Naive thymus-derived CD4-positive, alpha-beta T cell (primary cell): Measurements from ENCODE around the gene AGAP2. TPM values are rescaled to one million over a fixed set of nuclear protein-coding genes. Genes with fewer than 3 reads are reported as not detected.

Source experiments
- ATAC-seq: fragments of 150-1000 bp; cut with Tn5 transposase; 2 replicates; pipeline ENCODE4 v1.10.0; 2021; ENCODE audit warnings: mild to moderate bottlenecking, moderate library complexity
- CTCF ChIA-PET: fragments of 350-600 bp; sonication (Branson Sonifier 250); formaldehyde crosslinking; loops from one replicate; lab custom pipeline; 2021; ENCODE audit warnings: antibody characterized with exemption; lab: Charles Lee
- POLR2A ChIA-PET: fragments of 350-600 bp; sonication (Branson Sonifier 250); formaldehyde crosslinking; loops from one replicate; lab custom pipeline; 2021; ENCODE audit warnings: antibody characterized with exemption, inconsistent platforms; lab: Charles Lee
- DNase-seq, 9 donors: peaks; one replicate each; pipeline versions ENCODE4 v3.0.0 to v3.0.0-alpha.2; 2020 to 2022; ENCODE audit warnings: mixed read lengths in 1 of 9
- H3K27ac ChIP-seq: one replicate; pipeline ENCODE4 v1.7.0; 2013; ENCODE audit warnings: mild to moderate bottlenecking, low read depth, low read length, moderate library complexity
- H3K27me3 ChIP-seq, 2 donors: one replicate each; pipeline ENCODE4 v1.7.0; 2013; ENCODE audit warnings: low read length in 2 of 2, mild to moderate bottlenecking in 2 of 2, moderate library complexity in 2 of 2; ENCODE audit not compliant: control insufficient read depth in 2 of 2, insufficient read depth in 2 of 2
- H3K36me3 ChIP-seq, 3 experiments: 1 replicate in 2 of 3; 2 replicates in 1 of 3; pipeline ENCODE4 v1.7.0; 2013; ENCODE audit warnings: low read length in 3 of 3, mild to moderate bottlenecking in 3 of 3, moderate library complexity in 1 of 3; ENCODE audit not compliant: insufficient read depth in 3 of 3, control insufficient read depth in 2 of 3
- H3K4me1 ChIP-seq, 2 donors: one replicate each; pipeline ENCODE4 v1.7.0; 2013; ENCODE audit warnings: low read length in 2 of 2, mild to moderate bottlenecking in 2 of 2, moderate library complexity in 1 of 2; ENCODE audit not compliant: control insufficient read depth in 2 of 2, insufficient read depth in 2 of 2
- H3K4me3 ChIP-seq: 2 replicates; pipeline ENCODE4 v1.7.0; 2013; ENCODE audit warnings: mild to moderate bottlenecking, low read length
- H3K9me3 ChIP-seq, 3 experiments: 1 replicate in 2 of 3; 2 replicates in 1 of 3; pipeline ENCODE4 v1.7.0; 2013; ENCODE audit warnings: low read length in 3 of 3; ENCODE audit not compliant: control insufficient read depth in 2 of 3
- H3K27ac Mint-ChIP-seq, 9 donors: one replicate each; pipeline ENCODE4 v1.8.0; 2020 to 2022; ENCODE audit warnings: mixed read lengths in 9 of 9, mild to moderate bottlenecking in 8 of 9, moderate library complexity in 5 of 9, inconsistent platforms in 2 of 9
- H3K27me3 Mint-ChIP-seq, 5 donors: one replicate each; pipeline ENCODE4 v1.8.0; 2021 to 2022; ENCODE audit warnings: mixed read lengths in 5 of 5, mild to moderate bottlenecking in 1 of 5
- H3K36me3 Mint-ChIP-seq, 5 donors: one replicate each; pipeline ENCODE4 v1.8.0; 2020 to 2022; ENCODE audit warnings: mixed read lengths in 5 of 5, mild to moderate bottlenecking in 3 of 5, inconsistent platforms in 1 of 5
- H3K4me1 Mint-ChIP-seq, 7 donors: one replicate each; pipeline ENCODE4 v1.8.0; 2020 to 2022; ENCODE audit warnings: mixed read lengths in 7 of 7, mild to moderate bottlenecking in 3 of 7, inconsistent platforms in 1 of 7
- H3K4me3 Mint-ChIP-seq, 10 donors: one replicate each; pipeline ENCODE4 v1.8.0; 2020 to 2022; ENCODE audit warnings: mild to moderate bottlenecking in 10 of 10, mixed read lengths in 10 of 10, moderate library complexity in 6 of 10, inconsistent platforms in 2 of 10
- H3K9me3 Mint-ChIP-seq, 11 donors: one replicate each; pipeline ENCODE4 v1.8.0; 2020 to 2022; ENCODE audit warnings: mixed read lengths in 11 of 11, mild to moderate bottlenecking in 4 of 11, inconsistent platforms in 1 of 11, moderate library complexity in 1 of 11
- intact Hi-C, 2 donors: fragments of 100-400 bp; cut with micrococcal nuclease; formaldehyde crosslinking; loops; one replicate each; pipeline ENCODE4 v1.15.1; 2023
- polyA plus RNA-seq, 2 donors: library from polyadenylated mRNA; unstranded; fragments of 300-500 nt; fragmentation: Illumina TruSeq; gene quantifications; one replicate each; pipeline ENCODE4 v1.2.3, GENCODE V29; 2021
- total RNA-seq, 6 experiments: library from RNA in 5 of 6; stranded (reverse) in 5 of 6; gene quantifications; 1 replicate in 5 of 6; 2 replicates in 1 of 6; pipeline ENCODE4 v1.2.3 and lab custom pipeline; 2021 to 2026

The AGAP2 gene
- total and polyA plus RNA-seq, 7 experiments from 2014 or later = 3.0 to 66.7 (median 41.3) TPM

DNA sequence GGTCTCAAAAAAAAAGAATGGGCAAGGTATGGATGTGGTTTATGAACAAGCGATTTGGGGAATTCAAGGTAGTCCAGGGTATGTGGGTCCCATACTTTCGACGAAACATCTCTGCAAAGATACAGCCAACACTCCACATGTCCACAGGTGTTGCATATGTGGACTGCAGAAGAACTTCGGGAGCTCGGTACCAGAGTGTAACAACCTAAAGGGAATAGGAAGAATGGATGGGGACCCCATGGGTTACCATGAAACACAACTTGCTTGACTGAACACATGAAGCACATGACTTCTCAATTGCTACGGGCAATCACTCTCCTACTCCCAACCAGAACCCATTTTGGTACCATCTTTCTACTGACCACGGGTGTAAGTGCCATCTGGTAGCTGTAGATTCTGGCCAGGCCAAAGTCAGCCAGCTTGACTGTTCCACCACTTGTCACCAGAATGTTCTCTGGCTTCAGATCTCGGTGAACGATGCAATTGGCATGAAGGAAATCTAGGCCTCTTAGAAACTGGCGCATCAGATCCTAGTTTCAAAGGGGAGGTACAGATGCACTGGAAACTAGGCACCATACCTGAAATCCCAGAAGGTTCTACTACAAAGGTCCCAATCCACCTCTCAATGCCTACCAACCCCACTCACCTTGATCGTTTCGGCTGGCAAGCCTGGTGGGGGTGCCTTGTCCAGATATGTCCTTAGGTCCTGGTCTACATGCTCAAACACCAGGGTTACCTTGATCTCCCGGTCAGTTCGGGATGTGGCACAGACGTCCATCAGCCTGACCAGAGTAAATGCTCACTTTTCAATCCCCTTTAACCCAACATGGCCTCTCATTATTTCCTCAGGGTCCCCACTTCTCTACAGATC, 12.3 kb upstream of the AGAP2 start:
- H3K36me3 ChIP-seq = peaks cover 0 to 22% (median 5%) of the 10 kb centered on the region in 3 experiments
- Mint-ChIP-seq H3K4me1 (peaks cover 31 to 63% (median 55%) of the 10 kb centered on the region in 7 donors), H3K9me3 (no peaks in the 10 kb centered on the region), H3K27me3 (no peaks in the 10 kb centered on the region), H3K27ac (peak overlapping the region; percentile 86 to 99 (median 93)), H3K4me3 (peak overlapping the region; percentile 82 to 98 (median 92)), H3K36me3 (peaks cover 3 to 20% (median 4%) of the 10 kb centered on the region in 5 donors)
- ATAC-seq = no peak
- H3K27ac ChIP-seq = peak overlapping the region; percentile 90
- CTCF ChIA-PET = interaction anchor here (1.2 to 1.5 kb wide), 2 partner anchors 9 to 10 kb away, joined by 3 to 4 read pairs; no protein-coding TSS in a partner anchor
- no peak for DNase-seq
- POLR2A ChIA-PET = interaction anchor here (0.6 to 1.6 kb wide), 3 partner anchors 9 to 146 kb away, joined by 3 to 5 read pairs (median 4); partner anchors contain the start of gene DTX3
- peaks cover 23 to 33% of the 10 kb centered on the region in 2 donors for H3K4me1 ChIP-seq
- no peaks in the 10 kb centered on the region for H3K27me3 ChIP-seq
- intact Hi-C loops = loop anchor here (5.0 to 10.0 kb wide), 6 partner anchors 273 to 1926 kb away; partner anchors contain the start of genes ARHGAP9 (in 1 of the 2), DNAJC14 (in 1 of the 2), NAB2 (in 1 of the 2) and PRIM1 (in 1 of the 2)
- H3K4me3 ChIP-seq = peak overlapping the region; percentile 79
- no peaks in the 10 kb centered on the region for H3K9me3 ChIP-seq

DNA sequence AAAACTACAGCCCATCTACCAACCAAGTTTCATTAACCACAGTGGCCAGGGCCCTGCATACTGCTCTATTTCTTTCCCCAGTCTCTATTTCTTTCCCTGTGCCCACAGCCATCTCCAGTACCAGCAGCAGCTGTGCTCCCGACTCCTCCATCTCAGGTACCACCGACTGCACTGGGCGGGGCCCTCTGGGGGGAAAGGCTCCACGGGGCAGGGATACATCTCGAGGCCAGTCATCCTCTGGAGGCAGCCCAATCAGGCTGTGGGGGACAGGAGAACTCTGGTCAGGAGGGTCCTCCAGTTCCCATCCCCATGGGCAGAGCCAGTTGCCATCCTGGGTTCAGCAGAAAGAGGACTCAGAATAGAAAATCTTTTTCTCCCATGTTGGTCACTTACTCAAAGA, 10.5 kb upstream of the AGAP2 start:
- Histone ChIP-seq H3K36me3 (peaks cover 0 to 22% (median 5%) of the 10 kb centered on the region in 3 experiments), H3K9me3 (no peaks in the 10 kb centered on the region), H3K4me1 (peaks cover 25 to 36% of the 10 kb centered on the region in 2 donors), H3K27me3 (no peaks in the 10 kb centered on the region), H3K27ac (no peak overlapping the region), H3K4me3 (no peak overlapping the region)
- H3K4me1 Mint-ChIP-seq = peaks cover 39 to 73% (median 63%) of the 10 kb centered on the region in 7 donors
- CTCF ChIA-PET = interaction anchor here (0.6 to 0.7 kb wide), 2 partner anchors 162 to 289 kb away, joined by 3 to 4 read pairs; partner anchors contain the start of gene GLI1
- H3K27me3 Mint-ChIP-seq = no peaks in the 10 kb centered on the region
- DNase-seq (no peak), ATAC-seq (no peak)
- POLR2A ChIA-PET = no interaction called here
- peaks cover 3 to 25% (median 4%) of the 10 kb centered on the region in 5 donors for H3K36me3 Mint-ChIP-seq
- no peak overlapping the region for H3K4me3 Mint-ChIP-seq
- intact Hi-C loops = loop anchor here in 1 of 2 donors (10.0 kb wide), 1 partner anchor 1414 kb away; the partner anchor contains the start of genes IL23A and PAN2
- H3K9me3 Mint-ChIP-seq = no peaks in the 10 kb centered on the region
- peak overlapping the region in 2 of 9 donors; percentile 43 to 65 for H3K27ac Mint-ChIP-seq

DNA sequence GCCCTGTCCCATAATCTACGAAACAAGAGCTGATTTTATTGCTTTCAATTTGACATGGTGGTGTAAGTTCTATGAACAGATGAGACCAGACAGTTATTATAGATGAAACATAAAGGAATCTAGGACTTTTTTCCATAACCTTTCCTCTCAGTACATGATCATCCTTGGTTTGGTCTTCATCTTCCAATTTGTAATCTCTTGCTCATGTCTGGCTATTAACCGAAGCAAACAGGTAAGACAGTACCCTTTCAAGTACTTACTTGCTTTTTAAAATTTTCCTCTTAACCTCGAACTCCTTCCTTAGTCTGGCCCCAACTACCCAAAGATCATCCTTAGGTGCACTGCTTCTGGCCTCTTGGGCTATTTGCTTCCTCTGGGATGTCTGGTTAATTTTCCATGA, 7.5 kb upstream of the AGAP2 start:
- POLR2A ChIA-PET = no interaction called here
- peak overlapping the region; percentile 82 to 100 (median 91) for H3K4me3 Mint-ChIP-seq
- Histone ChIP-seq H3K4me1 (peaks cover 24 to 26% of the 10 kb centered on the region in 2 donors), H3K9me3 (no peaks in the 10 kb centered on the region), H3K27ac (peak overlapping the region; percentile 91), H3K27me3 (no peaks in the 10 kb centered on the region), H3K36me3 (peaks cover 0 to 22% (median 5%) of the 10 kb centered on the region in 3 experiments), H3K4me3 (peak overlapping the region; percentile 92)
- peaks cover 0 to 1% (median 0%) of the 10 kb centered on the region in 11 donors for H3K9me3 Mint-ChIP-seq
- peak overlapping the region; percentile 88 to 97 (median 95) for H3K27ac Mint-ChIP-seq
- H3K4me1 Mint-ChIP-seq = peaks cover 30 to 62% (median 52%) of the 10 kb centered on the region in 7 donors
- CTCF ChIA-PET = interaction anchor here (1.9 kb wide), 1 partner anchor 10 kb away, joined by 10 read pairs; no protein-coding TSS in a partner anchor
- ATAC-seq (no peak), DNase-seq (no peak)
- H3K27me3 Mint-ChIP-seq = no peaks in the 10 kb centered on the region
- intact Hi-C loops = loop anchor here in 1 of 2 donors (10.0 kb wide), 1 partner anchor 1411 kb away; the partner anchor contains the start of genes IL23A and PAN2
- H3K36me3 Mint-ChIP-seq = peaks cover 3 to 18% (median 4%) of the 10 kb centered on the region in 5 donors

DNA sequence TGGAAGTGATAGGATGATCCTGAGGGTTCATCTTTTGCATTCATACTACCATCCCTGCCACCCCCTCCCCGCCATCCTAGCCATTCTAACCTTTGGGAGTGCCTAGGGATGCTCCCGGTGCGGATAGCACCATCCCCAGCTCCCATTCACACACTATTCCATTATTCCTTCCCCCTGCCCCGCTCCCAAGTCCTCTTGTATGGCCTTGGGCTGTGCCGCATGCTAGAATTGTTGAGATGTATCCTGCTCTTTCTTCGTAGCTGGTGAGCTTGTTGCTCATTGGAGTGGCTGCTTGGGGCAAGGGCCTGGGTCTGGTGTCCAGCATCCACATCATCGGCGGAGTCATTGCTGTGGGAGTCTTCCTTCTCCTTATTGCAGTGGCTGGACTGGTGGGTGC, 6.9 kb upstream of the AGAP2 start:
- Mint-ChIP-seq H3K36me3 (peaks cover 3 to 18% (median 4%) of the 10 kb centered on the region in 5 donors), H3K4me3 (peak overlapping the region; percentile 82 to 100 (median 91)), H3K27ac (peak overlapping the region; percentile 88 to 97 (median 95)), H3K9me3 (peaks cover 0 to 2% (median 0%) of the 10 kb centered on the region in 11 donors), H3K4me1 (peaks cover 34 to 62% (median 52%) of the 10 kb centered on the region in 7 donors), H3K27me3 (no peaks in the 10 kb centered on the region)
- H3K4me3 ChIP-seq = peak overlapping the region; percentile 92
- ChIA-PET POLR2A (interaction anchor here (1.1 to 2.2 kb wide), 4 partner anchors 9 to 213 kb away, joined by 3 to 12 read pairs (median 6); no protein-coding TSS in a partner anchor), CTCF (interaction anchor here (1.1 to 1.9 kb wide), 3 partner anchors 11 to 118 kb away, joined by 3 to 10 read pairs (median 4); partner anchors contain the start of genes EEF1AKMT3 and METTL1)
- DNase-seq (no peak), ATAC-seq (no peak)
- H3K27ac ChIP-seq = peak overlapping the region; percentile 91
- peaks cover 27 to 29% of the 10 kb centered on the region in 2 donors for H3K4me1 ChIP-seq
- intact Hi-C loops = loop anchor here (2.0 to 10.0 kb wide), 3 partner anchors 101 to 1411 kb away; partner anchors contain the start of genes CTDSP2 (in 1 of the 2), IL23A (in 1 of the 2), PAN2 (in 1 of the 2) and R3HDM2 (in 1 of the 2)
- no peaks in the 10 kb centered on the region for H3K9me3 ChIP-seq
- no peaks in the 10 kb centered on the region for H3K27me3 ChIP-seq
- peaks cover 0 to 22% (median 5%) of the 10 kb centered on the region in 3 experiments for H3K36me3 ChIP-seq

DNA sequence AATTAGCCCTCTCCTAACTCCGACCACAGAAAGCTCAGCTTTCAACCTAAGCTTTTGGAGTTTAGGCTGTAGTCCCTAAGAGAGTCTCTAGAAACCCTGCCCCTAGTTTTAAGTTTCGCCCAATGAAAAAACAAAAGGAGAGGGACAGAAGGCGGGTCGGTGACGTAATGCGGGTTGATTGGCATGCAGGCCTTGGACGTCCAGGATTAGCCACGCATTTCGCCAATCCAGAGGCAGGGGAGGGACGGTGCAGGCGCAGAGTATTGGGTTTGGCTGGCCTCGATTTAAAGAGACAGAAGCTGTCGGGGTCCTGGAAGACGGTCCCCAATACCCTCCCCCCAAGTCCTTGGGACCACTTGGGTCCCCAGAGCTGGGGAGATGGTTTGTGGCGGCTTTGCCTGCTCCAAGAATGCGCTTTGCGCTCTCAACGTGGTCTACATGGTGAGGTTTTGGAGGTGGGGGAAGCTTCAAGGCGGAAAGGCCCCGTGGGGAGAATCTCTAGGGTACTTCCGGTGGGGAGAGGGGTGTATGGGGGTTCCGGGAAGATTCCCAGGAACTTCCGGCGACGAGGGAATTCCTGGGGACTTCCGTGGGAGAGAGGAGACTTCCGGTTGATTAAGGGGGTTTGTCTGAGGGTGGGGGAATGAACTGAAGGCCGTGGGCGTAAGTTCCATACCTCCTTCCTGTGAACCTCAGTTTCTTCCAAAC, 6.4 kb upstream of the AGAP2 start, which contains the start of gene TSPAN31:
Gene TSPAN31 (plus strand): TSS at position 263 of the 708 bp plus-strand sequence. CDS start 116 bp downstream, at position 379.
- intact Hi-C loops = loop anchor here (1.0 to 10.0 kb wide), 9 partner anchors 7 to 1818 kb away; partner anchors contain the start of genes CDK4 (in 2 of the 2), RPL41 (in 2 of the 2), ZC3H10 (in 2 of the 2) and ARHGAP9 (in 1 of the 2)
- Histone ChIP-seq H3K4me3 (peak within 1 kb of the TSS; percentile 92), H3K36me3 (peaks cover 0 to 23% (median 5%) of the 10 kb centered on the region in 3 experiments), H3K4me1 (peaks cover 33 to 34% of the 10 kb centered on the region in 2 donors), H3K9me3 (no peaks in the 10 kb centered on the region), H3K27ac (peak within 1 kb of the TSS; percentile 91), H3K27me3 (no peaks in the 10 kb centered on the region)
- CTCF ChIA-PET = interaction anchor here (1.1 to 1.9 kb wide), 3 partner anchors 12 to 117 kb away, joined by 3 to 10 read pairs (median 4); partner anchors contain the start of genes EEF1AKMT3 and METTL1
- DNase-seq = peak; percentile 70 to 97 (median 94)
- peak; percentile 89 for ATAC-seq
- POLR2A ChIA-PET = interaction anchor here (0.6 to 2.2 kb wide), 6 partner anchors 9 to 213 kb away, joined by 3 to 12 read pairs (median 4); no protein-coding TSS in a partner anchor
- Mint-ChIP-seq H3K9me3 (peaks cover 0 to 2% (median 0%) of the 10 kb centered on the region in 11 donors), H3K27ac (peak within 1 kb of the TSS; percentile 88 to 97 (median 95)), H3K36me3 (peaks cover 0 to 13% (median 4%) of the 10 kb centered on the region in 5 donors), H3K4me3 (peak within 1 kb of the TSS; percentile 82 to 100 (median 91)), H3K4me1 (peaks cover 35 to 64% (median 52%) of the 10 kb centered on the region in 7 donors), H3K27me3 (no peaks in the 10 kb centered on the region)
